Stomach (tissue), 4 donors: ENCODE measurements around the gene SMIM44.

Source experiments
- EP300 ChIP-seq: sonication (generic); formaldehyde crosslinking; IDR thresholded peaks from one replicate; pipeline ENCODE4 v1.6.1; 2017; ENCODE audit warnings: antibody characterized with exemption
- POLR2A ChIP-seq, 4 donors: fragments of 450-650 bp; IDR thresholded peaks; one replicate each; pipeline ENCODE4 v1.6.1; 2016; ENCODE audit warnings: antibody characterized with exemption in 4 of 4, control low read depth in 2 of 4, mild to moderate bottlenecking in 1 of 4, moderate library complexity in 1 of 4
- POLR2AphosphoS5 ChIP-seq, 3 donors: sonication (generic); formaldehyde crosslinking; IDR thresholded peaks; one replicate each; pipeline ENCODE4 v1.6.1; 2016; ENCODE audit warnings: antibody characterized with exemption in 3 of 3
- TF ChIP-seq, protein P1 (sequence below), 7 experiments: fragments of 450-650 bp in 4 of 7; fragments of 200-600 bp in 3 of 7; sonication (generic) in 3 of 7; IDR thresholded peaks; one replicate each; pipeline ENCODE4 v1.5.1; 2016 to 2019; ENCODE audit warnings: antibody characterized with exemption in 7 of 7, control low read depth in 2 of 7, mild to moderate bottlenecking in 1 of 7

DNA sequence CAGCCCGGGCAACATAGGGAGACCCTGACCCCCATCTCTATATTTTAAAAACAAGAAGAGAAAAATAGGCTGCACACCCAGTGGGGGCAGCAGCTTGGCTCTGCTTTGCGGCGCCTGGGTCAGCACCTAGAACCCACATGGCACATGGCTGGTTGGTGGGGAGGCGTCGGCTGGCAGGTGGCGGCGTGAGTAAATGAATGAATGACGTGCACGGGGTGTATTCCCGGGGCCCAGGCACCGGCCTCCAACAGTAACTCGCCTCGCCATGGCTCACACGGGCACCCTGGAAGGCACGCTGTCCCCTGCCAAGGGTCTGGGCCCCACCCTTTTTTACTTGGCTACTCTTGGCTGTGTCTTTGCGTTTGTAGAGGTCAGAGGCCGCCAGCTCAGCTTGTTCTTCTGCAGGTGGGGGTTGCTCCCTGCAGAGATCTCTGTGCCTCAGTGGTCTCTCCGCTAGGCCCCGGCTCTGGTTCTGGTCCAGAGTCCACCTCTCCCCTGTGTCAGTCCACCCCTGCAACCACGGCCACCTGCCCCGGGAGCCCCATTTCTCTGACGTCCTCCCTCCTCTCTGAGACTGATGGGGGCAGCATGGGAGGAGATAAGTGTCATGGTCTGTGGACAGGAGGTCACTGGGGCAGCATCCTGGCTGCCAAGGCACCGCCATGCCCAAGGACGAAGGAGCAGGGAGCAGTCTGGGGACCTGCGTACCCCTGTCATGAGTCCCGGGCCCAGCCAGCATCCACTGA is 28.4 kb upstream of the SMIM44 start:
- TF ChIP-seq POLR2A (IDR thresholded peaks at IDR 0.05), result no peak
- TF ChIP-seq POLR2AphosphoS5 (IDR thresholded peaks at IDR 0.05), result no peak
- TF ChIP-seq, protein P1, sequence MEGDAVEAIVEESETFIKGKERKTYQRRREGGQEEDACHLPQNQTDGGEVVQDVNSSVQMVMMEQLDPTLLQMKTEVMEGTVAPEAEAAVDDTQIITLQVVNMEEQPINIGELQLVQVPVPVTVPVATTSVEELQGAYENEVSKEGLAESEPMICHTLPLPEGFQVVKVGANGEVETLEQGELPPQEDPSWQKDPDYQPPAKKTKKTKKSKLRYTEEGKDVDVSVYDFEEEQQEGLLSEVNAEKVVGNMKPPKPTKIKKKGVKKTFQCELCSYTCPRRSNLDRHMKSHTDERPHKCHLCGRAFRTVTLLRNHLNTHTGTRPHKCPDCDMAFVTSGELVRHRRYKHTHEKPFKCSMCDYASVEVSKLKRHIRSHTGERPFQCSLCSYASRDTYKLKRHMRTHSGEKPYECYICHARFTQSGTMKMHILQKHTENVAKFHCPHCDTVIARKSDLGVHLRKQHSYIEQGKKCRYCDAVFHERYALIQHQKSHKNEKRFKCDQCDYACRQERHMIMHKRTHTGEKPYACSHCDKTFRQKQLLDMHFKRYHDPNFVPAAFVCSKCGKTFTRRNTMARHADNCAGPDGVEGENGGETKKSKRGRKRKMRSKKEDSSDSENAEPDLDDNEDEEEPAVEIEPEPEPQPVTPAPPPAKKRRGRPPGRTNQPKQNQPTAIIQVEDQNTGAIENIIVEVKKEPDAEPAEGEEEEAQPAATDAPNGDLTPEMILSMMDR (IDR thresholded peaks at IDR 0.05), result no peak
- TF ChIP-seq EP300, result no peak
